GM19351 (cell line): Measurements from ENCODE around the gene CAPN7.

Source experiments
- ATAC-seq: cut with Tn5 transposase; IDR thresholded peaks from one replicate; pipeline ENCODE4 v1.9.1; 2021; ENCODE audit warnings: mild to moderate bottlenecking, moderate library complexity; ENCODE audit not compliant: unreplicated experiment

CAPN7 gene

DNA sequence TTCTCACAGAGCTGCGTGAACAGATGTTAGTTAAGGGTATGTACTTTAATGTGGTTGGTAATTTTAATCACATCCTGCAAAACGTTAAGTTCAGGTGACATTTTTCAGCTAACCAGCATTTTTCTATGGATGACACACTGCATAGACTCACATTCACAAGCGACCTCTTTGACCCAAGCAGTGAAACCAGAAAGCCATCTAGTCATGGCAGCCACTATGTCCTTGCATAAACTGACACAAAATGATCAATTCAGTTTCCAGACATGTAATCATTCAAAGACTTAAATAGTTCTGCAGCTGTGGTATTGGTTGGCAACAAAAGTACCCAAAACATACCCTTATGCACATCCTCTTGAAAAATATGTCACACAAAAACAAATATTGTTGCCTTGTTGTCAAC lies 7.4 kb upstream of the CAPN7 start:
- no peak for ATAC-seq

DNA sequence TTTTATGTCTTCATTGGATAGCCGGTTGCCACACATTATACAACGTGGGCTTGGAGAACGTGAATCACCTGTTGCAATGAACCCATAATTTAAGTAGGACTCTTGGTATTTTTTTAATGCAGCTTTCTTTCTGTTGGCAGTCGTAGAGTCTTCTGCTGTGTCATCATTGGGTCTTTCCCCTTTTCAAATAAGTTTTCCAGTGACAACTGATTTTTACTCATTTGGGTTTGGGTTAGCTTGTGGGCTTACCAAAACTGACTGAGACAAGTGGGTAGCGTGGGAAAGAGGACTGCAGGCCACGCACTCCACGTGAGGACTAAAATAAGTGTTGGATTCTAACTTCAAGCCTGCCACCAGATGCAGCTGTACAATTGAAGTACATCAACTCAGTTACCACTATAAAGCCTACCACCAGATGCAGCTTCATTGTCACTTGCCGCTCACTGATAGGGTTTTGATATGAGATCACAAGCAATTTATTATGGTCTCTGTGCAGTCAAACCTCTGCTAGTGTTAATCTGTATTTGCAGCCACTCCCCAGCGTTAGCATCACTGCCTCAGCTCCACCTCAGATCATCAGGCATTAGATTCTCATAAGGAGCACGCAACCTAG lies 6.4 kb upstream of the CAPN7 start:
- no peak for ATAC-seq

DNA sequence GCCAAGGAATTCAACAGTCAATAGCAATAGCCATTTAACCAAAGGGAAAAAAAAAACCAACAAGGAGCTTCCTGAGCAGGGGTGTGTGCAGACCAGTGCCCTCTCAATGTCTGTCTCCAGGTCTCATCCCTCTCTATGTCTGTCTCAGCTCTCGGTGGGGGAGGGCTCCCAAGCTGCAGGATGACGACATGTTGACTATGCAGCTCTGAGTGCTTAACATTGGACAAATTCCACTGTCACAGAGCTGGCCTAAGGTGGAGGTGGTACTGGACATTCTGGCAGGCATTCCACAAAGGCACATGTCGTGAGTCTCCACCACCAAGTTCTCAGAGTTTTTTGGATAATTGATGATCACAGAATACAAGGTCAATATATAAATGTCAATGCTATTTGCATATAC lies 2.0 kb upstream of the CAPN7 start:
- ATAC-seq: no peak

DNA sequence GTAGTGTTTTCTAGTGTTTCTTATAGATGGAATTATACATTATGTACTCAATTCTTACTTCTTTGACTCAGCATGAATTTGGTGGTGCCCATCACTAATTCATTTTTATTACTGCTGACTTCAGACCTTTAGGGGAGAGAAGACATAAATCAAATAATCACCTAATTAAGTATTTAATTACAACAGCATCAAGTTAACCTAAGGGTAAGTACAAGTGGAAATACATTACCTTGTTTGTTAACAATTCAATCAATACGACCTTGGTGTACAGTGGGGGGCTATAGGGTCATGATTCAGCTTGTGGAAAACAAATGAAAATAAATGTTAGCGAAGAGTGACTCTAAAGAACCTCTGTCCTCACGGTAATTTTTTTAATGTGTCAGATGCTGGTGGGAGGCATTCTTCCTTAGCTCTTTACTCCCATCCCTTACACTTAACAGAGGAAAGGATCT lies 538 bp upstream of the CAPN7 start:
- ATAC-seq: no peak

DNA sequence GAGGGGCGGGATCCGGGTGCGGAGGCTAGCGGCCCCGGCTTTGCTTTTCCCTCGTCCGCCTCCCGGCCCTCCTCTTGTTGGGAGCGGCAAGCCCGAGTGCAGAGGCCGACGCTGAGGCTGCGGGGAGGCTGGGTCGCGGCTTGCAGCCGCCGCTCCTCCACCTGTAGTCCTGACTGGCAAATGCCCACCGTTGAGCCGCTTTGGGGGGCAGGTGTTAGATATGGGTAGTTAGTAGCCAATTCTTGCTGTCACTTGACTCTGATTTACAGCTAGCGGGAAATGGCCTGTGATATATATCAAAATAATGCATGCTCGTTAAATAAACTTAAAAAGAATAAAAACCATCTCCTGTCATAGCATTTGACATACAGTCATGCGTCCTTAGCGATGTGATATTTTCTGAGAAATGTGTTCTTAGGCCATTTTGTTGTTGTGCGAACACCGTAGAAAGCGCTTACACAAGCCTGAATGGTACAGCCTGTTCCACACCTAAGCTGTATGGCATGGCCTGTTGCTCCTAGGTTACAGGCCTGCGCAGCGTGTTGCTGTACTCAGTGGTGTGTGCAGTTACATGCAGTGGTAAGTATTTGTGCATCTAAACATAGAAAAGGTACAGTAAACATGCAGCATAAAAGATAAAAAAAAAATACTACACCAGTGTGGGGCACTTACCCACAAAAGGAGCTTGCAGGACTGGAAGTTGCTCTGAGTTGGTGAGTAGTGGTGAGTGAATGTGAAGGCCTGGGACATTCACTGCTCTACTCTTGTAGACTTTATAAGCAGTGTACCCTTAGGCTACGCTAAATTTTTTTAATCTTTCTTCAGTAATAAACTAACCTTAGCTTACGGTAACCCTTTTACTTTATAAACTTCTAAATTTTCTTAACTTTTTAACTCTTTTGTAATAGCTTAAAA lies 873 bp downstream of the CAPN7 start:
- ATAC-seq: peak; percentile 1

DNA sequence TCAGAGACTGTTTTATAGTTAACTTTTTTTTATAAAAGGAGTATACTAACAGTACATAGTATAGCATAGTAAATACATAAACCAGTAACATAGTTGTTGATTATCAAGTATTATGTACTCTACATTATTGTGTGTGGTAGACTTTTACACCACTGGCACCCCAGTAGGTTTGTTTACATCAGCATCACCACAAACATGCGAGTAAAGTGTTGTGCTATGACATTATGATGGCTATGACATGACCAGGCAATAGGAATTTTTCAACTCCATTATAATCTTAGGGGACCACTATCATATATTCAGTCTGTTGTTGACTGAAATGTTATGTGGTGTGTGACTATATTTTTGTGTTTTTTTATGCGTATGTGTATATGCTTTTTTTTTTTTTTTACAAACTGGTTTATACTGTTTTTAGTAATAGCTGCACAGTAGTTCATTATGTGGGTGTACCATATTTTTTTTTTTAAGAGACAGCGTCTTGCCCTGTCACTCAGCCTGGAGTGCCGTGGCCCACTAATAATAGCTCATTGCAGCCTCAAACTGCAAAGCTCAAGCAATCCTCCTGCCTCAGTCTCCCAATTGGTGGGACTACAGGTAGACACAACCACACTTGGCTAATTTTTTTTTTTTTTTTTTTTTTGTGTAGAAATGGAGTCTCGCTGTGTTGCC lies 1.9 kb downstream of the CAPN7 start:
- ATAC-seq: no peak

DNA sequence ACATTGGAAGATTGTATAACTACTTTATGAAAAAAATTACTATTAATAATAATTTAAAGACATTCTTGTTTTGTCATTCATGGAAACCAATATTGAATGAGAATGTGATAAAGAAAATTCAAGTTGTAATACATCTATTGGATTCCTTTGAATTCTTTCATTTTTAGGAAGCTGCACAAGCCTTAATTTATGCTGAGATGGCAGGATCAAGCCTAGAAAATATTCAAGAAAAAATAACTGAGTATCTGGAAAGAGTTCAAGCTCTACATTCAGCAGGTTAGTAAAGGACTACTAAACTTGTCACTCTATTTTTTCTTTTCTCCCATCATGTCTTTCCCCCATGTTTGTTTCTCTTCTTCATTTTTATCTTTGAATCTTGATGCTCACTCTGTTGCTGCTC lies 5.9 kb downstream of the CAPN7 start:
- no peak for ATAC-seq

DNA sequence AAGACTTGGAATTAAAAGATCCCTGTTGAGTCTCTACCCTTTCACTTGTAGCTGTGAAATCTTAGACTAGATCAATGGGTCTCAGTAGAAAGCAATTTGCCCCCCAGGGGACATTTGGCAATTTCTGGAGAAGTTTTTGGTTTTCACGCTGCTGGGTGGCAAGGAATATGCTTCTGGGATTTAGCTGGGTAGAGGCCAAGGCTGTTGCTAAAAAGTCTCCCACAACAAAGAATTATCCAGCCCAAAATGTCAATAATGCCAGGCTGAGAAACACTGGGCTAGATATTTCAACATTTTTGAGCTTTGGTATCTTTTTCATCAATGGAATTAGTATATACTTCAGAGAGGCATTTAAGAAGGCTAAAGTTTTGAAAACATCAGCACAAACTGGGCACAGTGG lies 8.7 kb downstream of the CAPN7 start:
- ATAC-seq: no peak

DNA sequence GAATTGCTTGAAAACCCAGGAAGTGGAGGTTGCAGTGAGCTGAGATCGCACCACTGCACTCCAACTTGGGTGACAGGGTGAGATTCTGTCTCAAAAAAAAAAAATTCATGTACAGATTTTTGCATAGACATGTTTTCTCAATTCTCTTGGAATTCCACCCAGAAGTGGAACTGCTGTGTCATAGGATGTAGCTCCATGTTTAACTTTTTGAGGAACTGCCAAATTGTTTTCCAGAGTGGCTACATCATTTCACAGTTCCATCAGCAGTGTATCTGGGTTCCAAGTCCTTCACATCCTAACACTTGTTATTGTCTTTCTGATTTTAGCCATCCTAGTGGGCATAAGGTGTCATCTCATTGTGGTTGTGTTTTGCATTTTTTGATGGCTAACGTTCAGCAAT lies 9.9 kb downstream of the CAPN7 start:
- no peak for ATAC-seq

DNA sequence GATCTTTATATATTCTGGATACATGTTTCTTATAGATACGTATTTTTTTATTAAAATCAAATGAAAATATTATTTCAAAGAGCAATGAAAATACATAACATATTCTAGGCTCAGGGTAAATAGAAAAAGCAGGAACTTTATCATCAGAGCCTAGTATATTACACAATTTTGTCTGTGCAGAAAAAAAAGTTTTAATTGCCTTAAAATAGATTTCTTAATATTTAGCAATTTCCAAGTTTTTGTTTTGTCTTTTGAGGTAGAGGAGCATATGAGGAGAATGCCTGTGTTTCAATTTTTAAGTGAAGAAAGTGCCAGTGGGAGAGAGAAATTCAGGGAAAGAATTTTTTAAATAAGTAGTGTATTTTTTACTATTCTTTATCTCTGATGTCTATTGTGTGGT lies 10.5 kb downstream of the CAPN7 start:
- no peak for ATAC-seq

DNA sequence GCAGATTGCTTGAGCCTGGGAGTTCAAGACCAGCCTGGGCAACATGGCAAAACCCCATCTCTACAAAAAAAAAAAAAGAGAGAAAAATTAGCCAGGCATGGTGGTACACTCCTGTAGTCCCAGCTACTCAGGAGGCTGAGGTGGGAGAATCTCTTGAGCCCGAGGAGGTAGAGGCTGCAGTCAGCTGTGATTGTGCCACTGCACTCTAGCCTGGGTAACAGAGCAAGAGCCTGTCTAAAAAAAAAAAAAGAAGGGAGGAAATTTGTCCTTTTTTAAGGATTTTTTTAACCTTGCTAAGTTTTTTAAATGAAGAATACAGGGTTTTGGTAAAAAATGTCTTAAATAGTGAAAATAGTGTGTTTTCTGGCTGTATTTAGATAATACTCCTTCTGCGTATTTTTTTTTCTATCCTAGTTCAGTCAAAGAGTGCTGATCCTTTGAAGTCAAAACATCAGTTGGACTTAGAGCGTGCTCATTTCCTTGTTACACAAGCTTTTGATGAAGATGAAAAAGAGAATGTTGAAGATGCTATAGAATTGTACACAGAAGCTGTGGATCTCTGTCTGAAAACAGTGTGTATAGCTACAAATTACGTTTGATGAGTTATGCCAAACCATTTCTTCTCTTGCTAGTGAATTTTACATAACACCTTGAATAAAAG lies 11.1 kb downstream of the CAPN7 start:
- no peak for ATAC-seq

DNA sequence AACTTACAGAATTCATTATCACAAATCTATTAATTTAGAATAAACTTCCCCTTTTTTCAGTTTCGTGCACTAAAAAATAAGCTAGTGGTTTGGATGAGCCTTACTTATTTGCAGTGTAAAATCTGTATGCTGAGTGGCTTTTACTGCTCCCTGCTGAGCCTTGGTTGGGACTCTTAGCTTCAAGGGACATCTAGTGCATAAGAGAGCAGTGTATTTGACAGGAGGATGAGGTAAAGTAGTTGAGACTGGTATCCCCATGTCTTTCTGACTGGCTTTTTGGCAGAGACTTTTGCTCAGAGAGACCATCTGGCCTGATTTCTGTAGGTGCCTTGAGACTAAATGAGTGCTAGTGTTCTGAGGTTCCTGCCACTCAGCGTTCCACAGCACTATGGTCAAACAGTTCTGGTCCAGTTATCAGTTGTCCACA lies 11.8 kb downstream of the CAPN7 start:
- no peak for ATAC-seq

DNA sequence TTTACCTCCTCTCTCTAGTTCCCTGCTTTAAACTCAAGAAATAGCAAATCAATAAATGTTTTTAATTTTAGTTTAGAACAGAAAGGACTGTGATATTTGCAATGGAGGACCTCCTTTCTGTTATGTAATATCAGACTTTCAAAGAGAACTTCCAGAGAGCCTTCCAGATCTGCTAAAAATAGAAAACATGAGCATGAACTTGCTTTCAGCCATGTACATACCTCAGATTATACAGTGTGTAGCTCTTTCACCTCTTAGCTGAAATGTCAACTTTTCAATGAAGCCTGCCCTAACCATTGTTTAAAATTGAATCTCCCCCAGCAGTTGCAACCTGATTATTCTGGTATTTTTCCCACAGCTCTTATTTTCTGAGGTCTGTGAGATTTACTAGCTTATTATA lies 12.6 kb downstream of the CAPN7 start:
- no peak for ATAC-seq

DNA sequence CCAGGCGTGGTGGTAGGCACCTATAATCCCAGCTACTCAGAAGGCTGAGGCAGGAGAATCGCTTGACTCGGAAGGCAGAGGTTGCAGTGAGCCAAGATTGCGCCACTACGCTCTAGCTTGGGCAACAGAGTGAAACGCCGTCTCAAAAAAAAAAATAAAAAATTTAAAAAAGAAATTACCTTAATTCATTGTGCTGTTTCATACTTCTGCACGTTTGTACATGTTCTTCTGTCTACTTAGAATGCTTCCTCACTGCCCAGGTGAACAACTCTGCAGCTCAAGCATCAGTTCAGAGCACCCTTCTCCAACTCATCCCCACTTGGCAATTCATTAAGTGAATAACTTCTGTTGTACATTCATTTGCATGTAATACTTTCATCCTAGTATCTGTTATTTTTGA lies 14.0 kb downstream of the CAPN7 start:
- ATAC-seq: no peak

DNA sequence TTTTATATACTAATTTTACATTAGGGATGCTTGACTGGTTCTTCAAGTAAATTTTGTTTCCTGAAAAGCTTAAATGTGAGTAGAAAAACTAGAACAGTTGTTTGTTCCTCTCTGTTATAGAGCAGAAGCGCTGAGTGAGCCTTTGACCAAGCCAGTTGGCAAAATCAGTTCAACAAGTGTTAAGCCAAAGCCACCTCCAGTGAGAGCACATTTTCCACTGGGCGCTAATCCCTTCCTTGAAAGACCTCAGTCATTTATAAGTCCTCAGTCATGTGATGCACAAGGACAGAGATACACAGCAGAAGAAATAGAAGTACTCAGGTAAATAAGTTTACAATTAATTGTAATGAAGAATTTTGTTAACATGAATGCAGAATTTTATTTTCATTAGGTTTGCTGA lies 14.6 kb downstream of the CAPN7 start:
- ATAC-seq: no peak

DNA sequence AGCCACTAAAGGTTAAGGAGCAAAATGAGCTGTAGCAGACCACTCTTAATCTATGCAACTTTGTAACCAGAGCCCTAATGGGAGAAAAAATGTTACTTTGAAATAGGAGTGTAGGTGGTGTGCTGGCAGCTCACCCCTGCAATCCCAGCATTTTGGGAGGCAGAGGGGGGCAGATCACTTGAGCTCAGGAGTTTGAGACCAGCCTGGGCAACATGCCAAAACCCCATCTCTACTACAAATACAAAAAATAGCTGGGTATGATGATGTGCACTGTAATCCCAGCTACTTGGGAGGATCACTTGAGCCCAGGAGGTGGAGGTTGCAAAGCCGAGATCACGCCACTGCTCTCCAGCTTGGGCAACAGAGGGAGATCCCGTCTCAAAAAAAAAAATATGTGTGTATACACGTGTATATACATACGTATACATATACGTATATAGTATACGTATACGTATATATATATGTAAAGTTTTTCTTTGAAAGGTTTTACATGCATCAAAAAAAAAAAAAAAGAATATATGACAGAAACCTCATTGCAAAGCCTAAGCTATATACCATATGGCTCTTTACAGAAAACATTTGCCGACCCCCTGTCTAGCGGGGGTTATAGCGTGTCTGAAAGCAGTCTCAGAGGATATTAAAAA lies 15.7 kb downstream of the CAPN7 start:
- ATAC-seq: no peak

DNA sequence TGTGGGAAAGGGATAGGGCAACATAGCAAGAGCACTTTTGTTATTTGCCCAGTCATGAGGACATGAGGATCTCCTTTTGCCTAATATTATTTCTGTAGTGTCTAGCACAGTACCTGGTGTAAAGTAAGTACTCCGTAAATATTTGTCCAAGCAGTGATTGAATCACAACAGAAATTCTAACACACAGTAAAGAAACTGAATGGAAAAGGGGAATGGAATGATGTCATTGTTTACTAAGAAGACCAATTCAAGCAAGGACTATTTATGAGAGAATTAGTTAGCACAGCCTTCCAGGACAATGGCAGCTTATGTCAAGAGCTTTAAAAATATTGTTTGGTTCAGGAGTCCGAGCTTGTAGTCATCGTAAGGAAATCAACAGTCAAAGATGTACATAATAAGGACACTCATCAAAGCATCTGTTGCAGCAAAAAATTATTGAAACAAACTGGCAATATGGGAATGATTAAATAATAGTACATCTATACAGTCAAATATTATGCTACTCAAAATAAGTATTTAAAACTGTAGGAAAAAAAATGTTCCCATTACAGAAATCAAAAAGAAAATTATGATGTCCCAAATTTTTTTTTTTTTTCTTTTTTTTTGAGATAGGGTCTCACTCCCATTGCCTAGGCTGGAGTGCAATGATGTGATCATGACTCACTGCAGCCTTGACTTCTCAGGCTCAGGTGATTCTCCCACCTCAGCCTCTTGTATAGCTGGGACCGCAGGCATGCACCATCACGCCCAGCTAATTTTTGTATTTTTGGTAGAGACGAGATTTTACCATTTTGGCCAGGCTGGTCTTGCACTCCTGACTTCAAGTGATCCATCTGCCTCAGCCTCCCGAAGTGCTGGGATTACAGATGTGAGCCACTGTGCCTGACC lies 17.9 kb downstream of the CAPN7 start:
- no peak for ATAC-seq

DNA sequence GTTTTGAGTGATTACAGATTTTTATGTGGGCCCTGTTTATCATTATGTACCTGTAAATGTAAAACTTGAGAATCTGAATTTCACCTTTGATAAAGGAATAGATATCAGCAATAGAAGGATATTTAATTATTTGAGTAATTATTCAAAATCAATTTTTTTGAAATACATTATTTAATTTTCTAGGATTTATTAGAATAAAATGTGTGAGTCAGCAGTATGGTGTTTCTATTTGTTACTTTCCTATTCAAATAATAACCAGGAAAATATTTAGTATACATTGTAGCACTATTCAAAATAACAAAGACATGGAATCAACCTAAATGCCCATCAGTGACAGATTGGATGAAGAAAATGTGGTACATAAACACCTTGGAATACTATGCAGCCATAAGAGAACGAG lies 22.1 kb downstream of the CAPN7 start:
- ATAC-seq: no peak

DNA sequence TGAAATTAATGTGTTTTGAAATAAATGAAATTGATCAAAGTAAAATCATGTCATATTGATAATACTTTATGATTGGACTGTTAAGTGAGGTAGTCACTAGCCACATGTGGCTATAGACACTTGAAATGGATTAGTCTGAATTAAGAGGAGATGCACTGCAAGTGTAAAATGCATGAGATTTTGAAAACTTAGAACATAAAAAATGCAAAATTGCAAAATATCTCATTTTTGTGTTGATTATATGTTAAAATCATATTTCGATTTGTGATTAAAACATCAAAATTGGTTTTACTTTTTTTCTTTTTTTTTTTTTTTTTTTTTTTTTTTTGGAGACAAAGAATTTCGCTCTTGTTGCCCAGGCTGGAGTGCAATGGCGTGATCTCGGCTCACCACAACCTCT lies 23.2 kb downstream of the CAPN7 start:
- ATAC-seq: no peak

DNA sequence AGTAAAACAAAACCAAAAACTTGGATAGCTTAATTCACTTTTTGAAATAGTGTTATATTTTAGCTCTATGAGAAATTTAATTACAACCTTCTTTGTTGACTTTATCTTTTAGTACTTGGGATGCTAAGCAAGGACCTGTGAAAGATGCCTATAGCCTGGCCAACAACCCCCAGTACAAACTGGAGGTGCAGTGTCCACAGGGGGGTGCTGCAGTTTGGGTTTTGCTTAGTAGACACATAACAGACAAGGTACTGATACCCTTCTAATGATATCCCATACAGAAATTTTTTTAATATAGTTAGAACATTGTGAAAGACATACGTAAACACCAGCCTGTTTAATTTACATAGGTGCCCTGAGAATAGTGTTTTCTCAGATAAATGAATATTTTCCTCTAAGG lies 35.3 kb downstream of the CAPN7 start:
- ATAC-seq: no peak
